NCI-H2029 treated with DMSO at 0.1 percent for 48 hours (cell line): ENCODE results near the gene NOL6.
"Not testable (repeated sequence)": the region's sequence is repeated elsewhere in the genome, so short reads cannot be mapped to it uniquely, and the experiment has no call there.

ENCODE experiments used
- DNase-seq: peaks from one replicate; lab custom pipeline; 2025; lab: John Stamatoyannopoulos, UW

The NOL6 gene

GRCh38 chr9:33435821-33436277 lies 37.9 kb downstream of the NOL6 start:
- no peak for DNase-seq

- DNase-seq: no peak
Measured at GRCh38 chr9:33434317-33435105, 39.2 kb downstream of the NOL6 start.

DNA sequence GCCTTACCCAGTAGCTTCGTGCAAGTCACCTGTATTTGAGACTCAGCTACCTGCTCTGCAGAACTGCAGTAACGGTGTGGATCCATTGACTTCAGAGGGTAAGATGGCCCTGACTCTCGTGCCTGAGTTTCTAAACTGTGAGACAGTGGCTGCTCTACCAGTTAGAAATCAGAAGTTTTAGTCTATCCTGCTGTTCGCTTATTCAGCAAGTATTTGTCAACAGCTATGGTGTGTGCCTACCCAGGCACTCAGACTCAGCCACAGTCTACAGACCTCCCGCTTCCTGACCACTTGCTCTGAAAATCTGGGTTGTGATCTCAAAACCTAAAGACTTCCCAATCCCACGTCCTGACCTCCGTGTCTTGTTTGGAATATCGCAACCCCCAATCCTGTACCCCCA lies 39.9 kb downstream of the NOL6 start:
- DNase-seq: no peak

GRCh38 chr9:33431420-33431819 lies 42.3 kb downstream of the NOL6 start:
- DNase-seq: no peak

DNA sequence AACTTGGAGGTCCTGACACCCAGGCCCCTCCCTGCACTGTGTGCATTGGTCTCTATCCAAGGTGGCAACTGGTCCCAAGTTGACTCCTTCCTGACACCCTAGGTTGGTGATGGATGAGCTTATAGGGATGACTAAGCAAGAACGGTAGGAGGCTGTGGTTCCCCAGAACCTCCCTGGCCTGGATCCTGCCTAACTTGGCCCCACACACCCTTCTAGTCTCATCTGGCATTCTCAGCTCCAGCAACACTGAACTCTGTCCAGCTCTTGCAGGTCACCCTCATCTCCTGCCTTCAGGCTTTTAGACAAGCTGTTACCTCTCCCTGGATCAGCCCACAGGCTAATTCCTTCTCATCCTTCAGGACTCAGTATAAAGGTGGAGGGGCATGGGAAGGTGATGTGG lies 42.8 kb downstream of the NOL6 start:
- DNase-seq: no peak

GRCh38 chr9:33429256-33429985 lies 44.3 kb downstream of the NOL6 start:
- DNase-seq: no peak

- DNase-seq: no peak
Measured at GRCh38 chr9:33426843-33427293, 46.9 kb downstream of the NOL6 start.

- no peak for DNase-seq
Measured at GRCh38 chr9:33425128-33425533, 48.6 kb downstream of the NOL6 start.

DNA sequence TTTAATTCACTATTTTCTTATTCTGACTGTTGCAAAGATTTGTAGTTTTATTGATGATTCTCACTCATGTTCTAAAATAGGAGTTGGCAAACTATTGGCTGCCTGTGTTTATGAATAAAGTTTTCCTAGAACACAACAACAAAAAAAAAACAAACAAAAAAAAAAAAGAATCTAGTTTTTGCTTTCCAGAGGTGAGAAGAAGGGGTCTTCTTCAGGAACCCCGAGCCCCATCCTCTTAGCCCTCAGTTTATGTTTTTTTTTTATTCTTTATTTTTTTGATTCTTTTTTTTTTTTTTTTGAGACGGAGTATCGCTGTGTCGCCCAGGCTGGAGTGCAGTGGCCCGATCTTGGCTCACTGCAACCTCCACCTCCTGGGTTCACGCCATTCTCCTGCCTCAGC lies 49.2 kb downstream of the NOL6 start:
- DNase-seq: not testable (repeated sequence)

DNA sequence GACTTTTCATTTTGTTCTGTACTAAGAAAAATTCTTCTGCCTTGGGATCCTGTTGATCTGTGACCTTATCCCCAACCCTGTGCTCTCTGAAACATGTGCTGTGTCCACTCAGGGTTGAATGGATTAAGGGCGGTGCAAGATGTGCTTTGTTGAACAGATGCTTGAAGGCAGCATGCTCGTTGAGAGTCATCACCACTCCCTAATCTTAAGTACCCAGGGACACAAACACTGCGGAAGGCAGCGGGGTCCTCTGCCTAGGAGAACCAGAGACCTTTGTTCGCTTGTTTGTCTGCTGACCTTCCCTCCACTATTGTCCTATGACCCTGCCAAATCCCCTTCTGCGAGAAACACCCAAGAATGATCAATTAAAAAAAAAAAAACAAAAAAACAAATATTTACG lies 49.7 kb downstream of the NOL6 start:
- not testable (repeated sequence) for DNase-seq

- DNase-seq: no peak
Measured at GRCh38 chr9:33419708-33420303, 53.9 kb downstream of the NOL6 start.

- DNase-seq: no peak
Measured at GRCh38 chr9:33418090-33418489, 55.6 kb downstream of the NOL6 start.

DNA sequence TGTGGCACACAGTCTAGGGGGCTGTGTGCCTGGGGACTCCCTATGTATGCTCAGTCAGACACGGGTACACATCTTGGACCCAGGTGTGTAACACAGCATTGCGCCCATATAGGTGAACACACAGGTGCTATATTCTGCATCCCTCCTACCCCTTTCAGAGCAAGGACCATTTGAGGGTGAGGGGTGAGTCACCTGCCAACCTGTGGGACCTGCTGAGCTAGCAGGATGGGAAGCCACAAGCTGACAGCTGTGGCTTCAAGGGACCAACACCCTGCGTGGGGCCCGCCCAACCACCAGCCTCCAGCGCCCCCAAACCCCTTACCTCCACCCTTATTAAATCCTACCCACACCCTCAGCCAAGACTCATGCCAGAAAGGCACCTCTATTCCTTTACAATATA lies 56.7 kb downstream of the NOL6 start:
- DNase-seq: no peak

DNA sequence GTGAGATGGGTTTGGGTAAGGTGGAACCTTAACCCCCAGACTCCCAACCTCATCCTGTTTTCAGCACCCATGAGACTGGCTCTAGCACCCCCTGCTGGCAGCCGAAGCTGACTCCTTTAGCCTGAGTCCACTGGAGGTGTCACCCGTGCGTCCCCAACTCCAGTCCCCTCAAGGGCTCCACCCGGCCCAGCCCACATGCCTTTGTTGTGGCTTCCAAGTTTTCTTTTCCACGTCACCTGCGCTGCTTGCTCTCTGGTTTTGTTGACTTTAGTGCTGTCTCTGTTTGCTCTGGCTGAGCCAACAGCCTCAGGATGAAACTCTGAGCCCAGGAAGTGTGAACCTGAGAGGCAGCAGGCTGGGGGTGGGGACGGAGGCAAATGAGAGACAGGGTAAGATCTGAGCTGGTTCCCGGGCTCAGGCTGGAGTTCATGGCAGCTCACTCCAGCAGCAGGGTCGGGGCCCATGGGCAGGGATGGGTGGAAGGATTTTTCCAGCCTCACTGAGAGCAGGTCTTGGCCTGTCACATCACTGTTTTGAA lies 58.2 kb downstream of the NOL6 start:
- DNase-seq: peak; percentile 93

- DNase-seq: no peak
Measured at GRCh38 chr9:33414889-33415500, 58.7 kb downstream of the NOL6 start.

DNA sequence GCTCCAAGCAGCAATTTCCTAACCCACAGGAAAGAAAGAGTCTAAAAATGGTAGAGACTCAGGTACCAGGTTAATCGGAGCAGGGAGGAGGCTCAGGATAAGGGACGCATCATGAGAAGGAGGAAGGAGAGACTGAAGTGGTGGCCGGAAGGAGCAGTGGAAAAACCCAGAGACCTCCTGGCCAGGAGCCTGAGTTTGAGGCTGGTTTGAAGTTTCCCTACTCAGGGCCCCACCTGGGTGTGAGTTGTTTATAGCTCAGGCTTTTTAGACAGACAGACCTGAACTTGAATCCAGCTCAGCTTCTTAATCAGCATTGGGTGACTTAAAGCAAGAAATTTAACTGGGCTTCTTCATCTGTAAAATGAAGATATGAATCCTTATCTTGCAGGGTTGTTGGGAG lies 59.5 kb downstream of the NOL6 start:
- DNase-seq: no peak
